Keratinocyte (primary cell): ENCODE results near the gene FABP7. TPM values are rescaled to one million over a fixed set of nuclear protein-coding genes. Genes with fewer than 3 reads are reported as not detected.

Experiments
- DNase-seq: peaks from one replicate; pipeline ENCODE4 v3.0.0-alpha.2; 2011; ENCODE audit warnings: low read depth, missing footprints, low spot score
- FAIRE-seq: peaks from 2 replicates; lab custom pipeline; 2011; peaks lifted over from hg19 to GRCh38; lab: Jason Lieb, UNC
- H2AFZ ChIP-seq: 2 replicates; pipeline ENCODE4 v1.6.0; 2012; ENCODE audit warnings: low read length, control low read depth, inconsistent platforms; ENCODE audit not compliant: control insufficient read depth
- H3K27ac ChIP-seq: 2 replicates; pipeline ENCODE4 v1.5.1; 2011; ENCODE audit warnings: low read length; ENCODE audit not compliant: control insufficient read depth, insufficient read depth
- H3K27me3 ChIP-seq: 3 replicates; pipeline ENCODE4 v1.6.0; 2011; ENCODE audit warnings: low read length; ENCODE audit not compliant: control insufficient read depth, insufficient read depth; ENCODE audit errors: extremely low read depth
- H3K36me3 ChIP-seq, 2 experiments: 2 replicates in 1 of 2; 3 replicates in 1 of 2; pipeline ENCODE4 v1.5.1; 2011; ENCODE audit warnings: low read length in 2 of 2, mild to moderate bottlenecking in 1 of 2; ENCODE audit not compliant: control insufficient read depth in 2 of 2, insufficient read depth in 2 of 2; ENCODE audit errors: extremely low read depth in 1 of 2
- H3K4me1 ChIP-seq: 3 replicates; pipeline ENCODE4 v1.5.1; 2011; ENCODE audit warnings: low read length; ENCODE audit not compliant: control insufficient read depth, insufficient read depth; ENCODE audit errors: extremely low read depth
- H3K4me2 ChIP-seq: 3 replicates; pipeline ENCODE4 v1.6.0; 2011; ENCODE audit warnings: low read depth, low read length; ENCODE audit not compliant: control insufficient read depth, insufficient read depth; ENCODE audit errors: extremely low read depth
- H3K4me3 ChIP-seq, 3 experiments: fragments of 200-600 bp in 1 of 3; sonication (generic) in 1 of 3; 2 replicates in 2 of 3; 3 replicates in 1 of 3; pipeline ENCODE4 v1.5.1; 2011 to 2016; ENCODE audit warnings: low read length in 3 of 3, mild to moderate bottlenecking in 3 of 3, control low read depth in 2 of 3, inconsistent platforms in 1 of 3, low read depth in 1 of 3, mixed read lengths in 1 of 3, mixed run types in 1 of 3, moderate library complexity in 1 of 3; ENCODE audit not compliant: control insufficient read depth in 2 of 3, insufficient read depth in 2 of 3; ENCODE audit errors: extremely low read depth in 1 of 3
- H3K79me2 ChIP-seq: 2 replicates; pipeline ENCODE4 v1.6.0; 2012; ENCODE audit warnings: low read length; ENCODE audit not compliant: control insufficient read depth, insufficient read depth
- H3K9ac ChIP-seq: 3 replicates; pipeline ENCODE4 v1.6.0; 2011; ENCODE audit warnings: low read length; ENCODE audit not compliant: control insufficient read depth, insufficient read depth; ENCODE audit errors: extremely low read depth
- H3K9me1 ChIP-seq: 3 replicates; pipeline ENCODE4 v1.6.0; 2011; ENCODE audit warnings: low read length; ENCODE audit not compliant: control insufficient read depth, insufficient read depth; ENCODE audit errors: extremely low read depth
- H3K9me3 ChIP-seq: 2 replicates; pipeline ENCODE4 v1.5.1; 2012; ENCODE audit warnings: low read depth, low read length; ENCODE audit not compliant: control insufficient read depth
- H4K20me1 ChIP-seq: 3 replicates; pipeline ENCODE4 v1.6.0; 2011; ENCODE audit warnings: low read length; ENCODE audit not compliant: control insufficient read depth, insufficient read depth; ENCODE audit errors: extremely low read depth
- EZH2 ChIP-seq: IDR thresholded peaks from one replicate; pipeline ENCODE4 v1.6.1; 2012; ENCODE audit warnings: inconsistent platforms, mild to moderate bottlenecking, low read length, moderate library complexity
- dilution Hi-C: fragments of 300-500 bp; cut with MboI; formaldehyde crosslinking; loops from one replicate; pipeline ENCODE4 v1.7.0; 2020; ENCODE audit warnings: low sequenced_read_pairs; ENCODE audit not compliant: extremely low pct_ligation_motif_present
- polyA minus RNA-seq, 3 experiments: library from RNA; depleted of rRNA, polyadenylated mRNA; stranded (reverse); fragments of >200 nt; gene quantifications; 1 replicate in 1 of 3; 2 replicates in 1 of 3; 3 replicates in 1 of 3; pipeline ENCODE4 v1.2.3, GENCODE V29; 2011
- polyA plus RNA-seq, 5 experiments: library from polyadenylated mRNA; depleted of rRNA in 3 of 5; stranded (reverse) in 3 of 5; stranded (forward) in 1 of 5; unstranded in 1 of 5; fragments of >200 nt; gene quantifications; 1 replicate in 1 of 5; 2 replicates in 3 of 5; 3 replicates in 1 of 5; pipeline versions ENCODE4 v1.2.1 to v1.2.3, GENCODE V29; 2011 to 2012; ENCODE audit warnings: missing spikeins in 2 of 5, low read depth in 1 of 5, low replicate concordance in 1 of 5
- TF ChIP-seq, protein P1 (sequence below), 3 experiments: IDR thresholded peaks in 1 of 3; conservative IDR thresholded peaks in 1 of 3; optimal IDR thresholded peaks in 1 of 3; 2 replicates in 2 of 3; 3 replicates in 1 of 3; pipeline versions ENCODE3 to v1.5.1; 2011; ENCODE audit warnings: low read length in 3 of 3, mild to moderate bottlenecking in 3 of 3, moderate library complexity in 2 of 3, control low read depth in 1 of 3, inconsistent platforms in 1 of 3; ENCODE audit not compliant: insufficient read depth in 2 of 3; ENCODE audit errors: extremely low read depth in 1 of 3

Gene FABP7
- polyA plus RNA-seq (not detected in 3 replicates), polyA minus RNA-seq (not detected in 3 replicates)
- polyA plus RNA-seq (2011; ENCODE audit: low read depth), result not detected
- not detected in 2 replicates for polyA plus RNA-seq (2011; cell fraction: cytosol; rRNA removed)
- polyA plus RNA-seq (2011; cell fraction: nucleus; rRNA removed), result not detected in 2 replicates
- polyA plus RNA-seq (2012; ENCODE audit: low replicate concordance), result not detected in 2 replicates
- not detected for polyA minus RNA-seq (2011; cell fraction: cytosol; rRNA and poly(A)+ RNA removed)
- not detected in 2 replicates for polyA minus RNA-seq (2011; cell fraction: nucleus; rRNA and poly(A)+ RNA removed)

DNA sequence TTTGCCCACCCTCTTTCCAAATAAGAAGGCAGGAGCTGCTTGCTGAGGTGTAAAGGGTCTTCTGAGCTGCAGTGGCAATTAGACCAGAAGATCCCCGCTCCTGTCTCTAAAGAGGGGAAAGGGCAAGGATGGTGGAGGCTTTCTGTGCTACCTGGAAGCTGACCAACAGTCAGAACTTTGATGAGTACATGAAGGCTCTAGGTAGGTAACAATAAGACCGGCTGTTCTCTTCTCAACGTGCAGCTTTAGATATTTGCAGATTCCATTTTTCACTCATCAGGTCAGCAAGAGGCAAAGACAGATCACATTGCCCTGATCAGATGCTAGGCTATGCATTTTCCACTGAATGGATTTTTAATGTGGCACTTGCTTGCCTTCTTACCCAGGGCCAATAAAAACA lies at the start of gene FABP7:
Gene FABP7, plus strand, starts transcription at position 50 of the 400 bp plus-strand sequence. Its CDS starts 79 bp downstream, at position 129.
- Histone ChIP-seq H3K4me1 (no peaks in the 10 kb centered on the region), H3K27ac (no peak within 1 kb of the TSS), H3K4me2 (peak within 1 kb of the TSS; percentile 22), H3K27me3 (no peaks in the 10 kb centered on the region), H3K36me3 (no peaks in the 10 kb centered on the region), H4K20me1 (no peaks in the 10 kb centered on the region), H3K9me3 (no peaks in the 10 kb centered on the region), H3K9me1 (no peaks in the 10 kb centered on the region), H3K4me3 (no peak within 1 kb of the TSS), H2AFZ (peak within 1 kb of the TSS; percentile 46), H3K9ac (no peak within 1 kb of the TSS), H3K79me2 (no peaks in the 10 kb centered on the region)
- FAIRE-seq (no peak), DNase-seq (no peak)
- TF ChIP-seq, protein P1, sequence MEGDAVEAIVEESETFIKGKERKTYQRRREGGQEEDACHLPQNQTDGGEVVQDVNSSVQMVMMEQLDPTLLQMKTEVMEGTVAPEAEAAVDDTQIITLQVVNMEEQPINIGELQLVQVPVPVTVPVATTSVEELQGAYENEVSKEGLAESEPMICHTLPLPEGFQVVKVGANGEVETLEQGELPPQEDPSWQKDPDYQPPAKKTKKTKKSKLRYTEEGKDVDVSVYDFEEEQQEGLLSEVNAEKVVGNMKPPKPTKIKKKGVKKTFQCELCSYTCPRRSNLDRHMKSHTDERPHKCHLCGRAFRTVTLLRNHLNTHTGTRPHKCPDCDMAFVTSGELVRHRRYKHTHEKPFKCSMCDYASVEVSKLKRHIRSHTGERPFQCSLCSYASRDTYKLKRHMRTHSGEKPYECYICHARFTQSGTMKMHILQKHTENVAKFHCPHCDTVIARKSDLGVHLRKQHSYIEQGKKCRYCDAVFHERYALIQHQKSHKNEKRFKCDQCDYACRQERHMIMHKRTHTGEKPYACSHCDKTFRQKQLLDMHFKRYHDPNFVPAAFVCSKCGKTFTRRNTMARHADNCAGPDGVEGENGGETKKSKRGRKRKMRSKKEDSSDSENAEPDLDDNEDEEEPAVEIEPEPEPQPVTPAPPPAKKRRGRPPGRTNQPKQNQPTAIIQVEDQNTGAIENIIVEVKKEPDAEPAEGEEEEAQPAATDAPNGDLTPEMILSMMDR (optimal IDR thresholded peaks at IDR 0.05 in 1 of 3, IDR thresholded peaks at IDR 0.05 in 1 of 3, conservative IDR thresholded peaks at IDR 0.05 in 1 of 3; ENCODE audit: extremely low read depth in 1 of 3, insufficient read depth in 2 of 3, low read length in 3 of 3), result no peak
- TF ChIP-seq EZH2, result no peak
- dilution Hi-C loops, result no loop called here

DNA sequence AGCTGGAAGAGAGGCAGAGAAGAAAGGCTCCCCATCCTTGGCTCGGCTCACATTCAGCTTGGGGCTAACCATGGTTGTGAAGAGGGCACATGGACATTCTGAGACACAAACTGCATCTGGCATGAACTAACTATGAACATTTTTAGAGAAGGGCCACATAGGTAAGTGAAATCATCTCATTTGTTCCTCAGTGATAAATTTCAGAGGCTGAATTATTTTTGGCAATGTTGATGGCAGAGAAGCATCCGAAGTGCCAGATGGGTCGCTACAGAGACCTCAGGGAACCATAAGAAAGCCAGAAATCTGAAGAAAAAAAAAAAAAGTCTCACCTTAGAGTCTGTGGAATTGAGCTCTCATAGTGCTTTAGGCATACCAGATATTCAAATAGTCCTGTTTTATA lies 49.2 kb upstream of the FABP7 start:
- Histone ChIP-seq H3K36me3 (no peaks in the 10 kb centered on the region), H3K27me3 (no peaks in the 10 kb centered on the region), H3K4me3 (no peak overlapping the region), H3K4me1 (peaks cover 6% of the 10 kb centered on the region), H3K79me2 (no peaks in the 10 kb centered on the region), H3K9me3 (no peaks in the 10 kb centered on the region), H4K20me1 (no peaks in the 10 kb centered on the region), H2AFZ (peak overlapping the region; percentile 22), H3K4me2 (no peak overlapping the region), H3K9me1 (no peaks in the 10 kb centered on the region), H3K27ac (no peak overlapping the region), H3K9ac (no peak overlapping the region)
- TF ChIP-seq, protein P1 (optimal IDR thresholded peaks at IDR 0.05 in 1 of 3, IDR thresholded peaks at IDR 0.05 in 1 of 3, conservative IDR thresholded peaks at IDR 0.05 in 1 of 3; ENCODE audit: extremely low read depth in 1 of 3, insufficient read depth in 2 of 3, low read length in 3 of 3), result no peak
- TF ChIP-seq EZH2, result no peak
- no peak for DNase-seq
- FAIRE-seq, result no peak
- dilution Hi-C loops, result no loop called here
